Adipocyte (in vitro differentiated cells): ENCODE measurements around the gene E2F7.

Experiments used
- DNase-seq: peaks from one replicate; pipeline ENCODE4 v3.0.0-alpha.2; 2015; ENCODE audit warnings: low read depth
- H3K27me3 ChIP-seq: replicated peaks from 2 replicates; pipeline ENCODE4 v1.7.0; 2013; ENCODE audit warnings: mild to moderate bottlenecking, low read length, moderate library complexity; ENCODE audit not compliant: control insufficient read depth, insufficient read depth
- H3K36me3 ChIP-seq: 2 replicates; pipeline ENCODE4 v1.7.0; 2013; ENCODE audit warnings: low read length, mild to moderate bottlenecking, moderate library complexity; ENCODE audit not compliant: control insufficient read depth, insufficient read depth, severe bottlenecking
- H3K4me1 ChIP-seq: 2 replicates; pipeline ENCODE4 v1.7.0; 2013; ENCODE audit warnings: mild to moderate bottlenecking, low read length, moderate library complexity; ENCODE audit not compliant: control insufficient read depth, insufficient read depth
- H3K4me3 ChIP-seq: 2 replicates; pipeline ENCODE4 v1.7.0; 2013; ENCODE audit warnings: mild to moderate bottlenecking, low read length, moderate library complexity
- H3K9ac ChIP-seq: 2 replicates; pipeline ENCODE4 v1.7.0; 2013; ENCODE audit warnings: mild to moderate bottlenecking, low read length, moderate library complexity
- H3K9me3 ChIP-seq: 2 replicates; pipeline ENCODE4 v1.7.0; 2013; ENCODE audit warnings: mild to moderate bottlenecking, low read length, moderate library complexity; ENCODE audit not compliant: control insufficient read depth

The E2F7 gene

GRCh38 chr12:77044721-77045120 lies 20.6 kb downstream of the E2F7 start:
- Histone ChIP-seq H3K9ac (no peak overlapping the region), H3K9me3 (no peaks in the 10 kb centered on the region), H3K4me3 (no peak overlapping the region), H3K4me1 (no peaks in the 10 kb centered on the region), H3K36me3 (no peaks in the 10 kb centered on the region), H3K27me3 (no peaks in the 10 kb centered on the region)
- DNase-seq: no peak

- no peak for DNase-seq
- no peak overlapping the region for H3K9ac ChIP-seq
- H3K9me3 ChIP-seq: peaks cover 11% of the 10 kb centered on the region
- H3K4me1 ChIP-seq: no peaks in the 10 kb centered on the region
- no peaks in the 10 kb centered on the region for H3K36me3 ChIP-seq
- no peak overlapping the region for H3K4me3 ChIP-seq
- no peaks in the 10 kb centered on the region for H3K27me3 ChIP-seq
Observed at GRCh38 chr12:77042833-77043232, 22.5 kb downstream of the E2F7 start.

GRCh38 chr12:77040231-77040630 lies 25.1 kb downstream of the E2F7 start:
- no peak for DNase-seq
- Histone ChIP-seq H3K27me3 (no peaks in the 10 kb centered on the region), H3K9me3 (peaks cover 12% of the 10 kb centered on the region), H3K4me1 (no peaks in the 10 kb centered on the region), H3K9ac (no peak overlapping the region), H3K4me3 (no peak overlapping the region), H3K36me3 (no peaks in the 10 kb centered on the region)

GRCh38 chr12:77035226-77035625 lies 30.1 kb downstream of the E2F7 start:
- Histone ChIP-seq H3K9me3 (peaks cover 12% of the 10 kb centered on the region), H3K27me3 (no peaks in the 10 kb centered on the region), H3K4me3 (no peak overlapping the region), H3K9ac (no peak overlapping the region), H3K4me1 (no peaks in the 10 kb centered on the region), H3K36me3 (no peaks in the 10 kb centered on the region)
- DNase-seq: no peak

GRCh38 chr12:77033658-77034536 lies 31.5 kb downstream of the E2F7 start:
- DNase-seq: no peak
- H3K4me3 ChIP-seq: no peak overlapping the region
- no peaks in the 10 kb centered on the region for H3K27me3 ChIP-seq
- H3K4me1 ChIP-seq: no peaks in the 10 kb centered on the region
- no peak overlapping the region for H3K9ac ChIP-seq
- no peaks in the 10 kb centered on the region for H3K36me3 ChIP-seq
- H3K9me3 ChIP-seq: peaks cover 12% of the 10 kb centered on the region

- no peak for DNase-seq
- H3K4me3 ChIP-seq: no peak overlapping the region
- H3K4me1 ChIP-seq: no peaks in the 10 kb centered on the region
- H3K9ac ChIP-seq: no peak overlapping the region
- no peaks in the 10 kb centered on the region for H3K27me3 ChIP-seq
- no peaks in the 10 kb centered on the region for H3K9me3 ChIP-seq
- H3K36me3 ChIP-seq: no peaks in the 10 kb centered on the region
Observed at GRCh38 chr12:77032406-77032805, 33.0 kb downstream of the E2F7 start.

GRCh38 chr12:77031745-77032144 lies 33.6 kb downstream of the E2F7 start:
- H3K4me3 ChIP-seq: no peak overlapping the region
- no peak for DNase-seq
- no peaks in the 10 kb centered on the region for H3K36me3 ChIP-seq

GRCh38 chr12:77025782-77026314 lies 39.5 kb downstream of the E2F7 start:
- no peaks in the 10 kb centered on the region for H3K9me3 ChIP-seq

More at GRCh38 chr12:77031745-77032144, 33.6 kb downstream of the E2F7 start:
- Histone ChIP-seq H3K27me3 (no peaks in the 10 kb centered on the region), H3K9ac (no peak overlapping the region), H3K4me1 (no peaks in the 10 kb centered on the region), H3K9me3 (no peaks in the 10 kb centered on the region)

GRCh38 chr12:77023501-77023900 lies 41.9 kb downstream of the E2F7 start:
- no peak for DNase-seq
- Histone ChIP-seq H3K4me1 (no peaks in the 10 kb centered on the region), H3K9ac (no peak overlapping the region), H3K36me3 (no peaks in the 10 kb centered on the region), H3K4me3 (no peak overlapping the region), H3K9me3 (no peaks in the 10 kb centered on the region), H3K27me3 (no peaks in the 10 kb centered on the region)

More at GRCh38 chr12:77025782-77026314, 39.5 kb downstream of the E2F7 start:
- no peaks in the 10 kb centered on the region for H3K4me1 ChIP-seq
- no peaks in the 10 kb centered on the region for H3K36me3 ChIP-seq
- H3K4me3 ChIP-seq: no peak overlapping the region
- no peak overlapping the region for H3K9ac ChIP-seq
- no peaks in the 10 kb centered on the region for H3K27me3 ChIP-seq
- DNase-seq: no peak

- no peaks in the 10 kb centered on the region for H3K27me3 ChIP-seq
- H3K9ac ChIP-seq: no peak overlapping the region
- DNase-seq: no peak
- H3K36me3 ChIP-seq: no peaks in the 10 kb centered on the region
- no peaks in the 10 kb centered on the region for H3K9me3 ChIP-seq
- no peak overlapping the region for H3K4me3 ChIP-seq
- no peaks in the 10 kb centered on the region for H3K4me1 ChIP-seq
Observed at GRCh38 chr12:77019920-77020319, 45.4 kb downstream of the E2F7 start.

GRCh38 chr12:77016606-77017005 lies 48.8 kb downstream of the E2F7 start:
- no peak overlapping the region for H3K9ac ChIP-seq
- H3K4me3 ChIP-seq: no peak overlapping the region
- peaks cover 7% of the 10 kb centered on the region for H3K4me1 ChIP-seq
- no peaks in the 10 kb centered on the region for H3K27me3 ChIP-seq
- no peaks in the 10 kb centered on the region for H3K9me3 ChIP-seq
- no peaks in the 10 kb centered on the region for H3K36me3 ChIP-seq
- no peak for DNase-seq
